Epithelial cell of esophagus (primary cell): ENCODE results near the gene HMGN3.
A peak's percentile ranks its signal among the peaks of the same experiment; 100 is the strongest.

Source experiments
- DNase-seq: peaks from one replicate; pipeline ENCODE4 v3.0.0; 2010; ENCODE audit warnings: low read depth
- H3K4me3 ChIP-seq: 2 replicates; pipeline ENCODE4 v1.5.1; 2011; ENCODE audit warnings: mild to moderate bottlenecking, low read length, control low read depth
- CTCF ChIP-seq: IDR thresholded peaks from 2 replicates; pipeline ENCODE4 v1.5.1; 2011; ENCODE audit warnings: low read depth, mild to moderate bottlenecking, low read length, control low read depth, inconsistent platforms; ENCODE audit not compliant: insufficient read depth; ENCODE audit errors: missing control alignments

Gene HMGN3

GRCh38 chr6:79225717-79226599 lies 8.5 kb downstream of the HMGN3 start:
- DNase-seq: peak; percentile 21
- H3K4me3 ChIP-seq: no peak overlapping the region
- TF ChIP-seq CTCF: no peak

- TF ChIP-seq CTCF: no peak
- no peak overlapping the region for H3K4me3 ChIP-seq
- no peak for DNase-seq
Observed at GRCh38 chr6:79223611-79224404, 10.7 kb downstream of the HMGN3 start.

- TF ChIP-seq CTCF: no peak
- no peak for DNase-seq
Observed at GRCh38 chr6:79215213-79215824, 19.2 kb downstream of the HMGN3 start.

GRCh38 chr6:79212859-79213258 lies 21.6 kb downstream of the HMGN3 start:
- H3K4me3 ChIP-seq: no peak overlapping the region

More at GRCh38 chr6:79215213-79215824, 19.2 kb downstream of the HMGN3 start:
- H3K4me3 ChIP-seq: no peak overlapping the region

GRCh38 chr6:79208816-79209215 lies 25.7 kb downstream of the HMGN3 start:
- no peak overlapping the region for H3K4me3 ChIP-seq
- DNase-seq: no peak
- no peak for TF ChIP-seq CTCF

More at GRCh38 chr6:79212859-79213258, 21.6 kb downstream of the HMGN3 start:
- no peak for TF ChIP-seq CTCF
- DNase-seq: no peak

GRCh38 chr6:79203753-79204253 lies 30.7 kb downstream of the HMGN3 start:
- H3K4me3 ChIP-seq: no peak overlapping the region
- DNase-seq: no peak
- TF ChIP-seq CTCF: no peak
